ENCODE measurements around the gene MPPED2. TPM values are rescaled to one million over a fixed set of nuclear protein-coding genes. Genes with fewer than 3 reads are reported as not detected.

MPPED2 gene
- polyA plus RNA-seq, 1 donor from 2014 or later, result 0.65 TPM

- Mint-ChIP-seq H3K27me3 (peaks cover 4% of the 10 kb centered on the region), H3K9me3 (peaks cover 0 to 3% (median 0%) of the 10 kb centered on the region in 3 donors), H3K27ac (no peak overlapping the region), H3K4me1 (no peaks in the 10 kb centered on the region), H3K36me3 (no peaks in the 10 kb centered on the region), H3K4me3 (no peak overlapping the region)
These were observed 134.5 kb downstream of the MPPED2 start for GRCh38 chr11:30451626-30452025.

GRCh38 chr11:30451167-30451566 lies 135.0 kb downstream of the MPPED2 start:
- H3K27me3 Mint-ChIP-seq, result peaks cover 4% of the 10 kb centered on the region
- no peaks in the 10 kb centered on the region for H3K4me1 Mint-ChIP-seq
- no peak overlapping the region for H3K27ac Mint-ChIP-seq
- no peaks in the 10 kb centered on the region for H3K36me3 Mint-ChIP-seq
- H3K9me3 Mint-ChIP-seq, result peaks cover 0 to 3% (median 0%) of the 10 kb centered on the region in 3 donors
- no peak overlapping the region for H3K4me3 Mint-ChIP-seq

- H3K27me3 Mint-ChIP-seq, result peaks cover under 1% of the 10 kb centered on the region
- H3K9me3 Mint-ChIP-seq, result peaks cover 0 to 3% (median 0%) of the 10 kb centered on the region in 3 donors
- peaks cover 2% of the 10 kb centered on the region for H3K36me3 Mint-ChIP-seq
- H3K4me1 Mint-ChIP-seq, result no peaks in the 10 kb centered on the region
- H3K27ac Mint-ChIP-seq, result peak overlapping the region in 2 of 3 donors; percentile 7 to 74
- H3K4me3 Mint-ChIP-seq, result no peak overlapping the region
These were observed 139.0 kb downstream of the MPPED2 start for GRCh38 chr11:30447058-30447640.

- Mint-ChIP-seq H3K4me3 (no peak overlapping the region), H3K9me3 (peaks cover 0 to 3% (median 0%) of the 10 kb centered on the region in 3 donors), H3K36me3 (peaks cover 2% of the 10 kb centered on the region), H3K4me1 (no peaks in the 10 kb centered on the region), H3K27me3 (no peaks in the 10 kb centered on the region), H3K27ac (no peak overlapping the region)
These were observed 139.6 kb downstream of the MPPED2 start for GRCh38 chr11:30446520-30446919.

- Mint-ChIP-seq H3K27ac (no peak overlapping the region), H3K4me1 (no peaks in the 10 kb centered on the region)
These were observed 141.1 kb downstream of the MPPED2 start for GRCh38 chr11:30445056-30445455.

GRCh38 chr11:30440510-30440909 lies 145.6 kb downstream of the MPPED2 start:
- Mint-ChIP-seq H3K4me1 (no peaks in the 10 kb centered on the region), H3K4me3 (no peak overlapping the region), H3K9me3 (no peaks in the 10 kb centered on the region), H3K36me3 (peaks cover 1% of the 10 kb centered on the region), H3K27ac (no peak overlapping the region), H3K27me3 (peaks cover 2% of the 10 kb centered on the region)

More at GRCh38 chr11:30445056-30445455, 141.1 kb downstream of the MPPED2 start:
- no peak overlapping the region for H3K4me3 Mint-ChIP-seq
- H3K9me3 Mint-ChIP-seq, result no peaks in the 10 kb centered on the region
- H3K27me3 Mint-ChIP-seq, result peaks cover 2% of the 10 kb centered on the region
- H3K36me3 Mint-ChIP-seq, result peaks cover 2% of the 10 kb centered on the region

GRCh38 chr11:30436801-30437200 lies 149.4 kb downstream of the MPPED2 start:
- Mint-ChIP-seq H3K27ac (no peak overlapping the region), H3K4me1 (peaks cover 0 to 2% (median 0%) of the 10 kb centered on the region in 3 donors), H3K9me3 (no peaks in the 10 kb centered on the region), H3K4me3 (no peak overlapping the region), H3K36me3 (no peaks in the 10 kb centered on the region), H3K27me3 (peaks cover 5% of the 10 kb centered on the region)

- Mint-ChIP-seq H3K36me3 (no peaks in the 10 kb centered on the region), H3K9me3 (no peaks in the 10 kb centered on the region), H3K4me3 (no peak overlapping the region), H3K4me1 (peaks cover 0 to 2% (median 0%) of the 10 kb centered on the region in 3 donors), H3K27me3 (peaks cover 6% of the 10 kb centered on the region), H3K27ac (peak overlapping the region in 1 of 3 donors; percentile 28)
These were observed 150.7 kb downstream of the MPPED2 start for GRCh38 chr11:30435488-30435887.

GRCh38 chr11:30434901-30435300 lies 151.3 kb downstream of the MPPED2 start:
- Mint-ChIP-seq H3K9me3 (no peaks in the 10 kb centered on the region), H3K4me3 (no peak overlapping the region), H3K36me3 (no peaks in the 10 kb centered on the region), H3K27ac (no peak overlapping the region), H3K27me3 (peaks cover 6% of the 10 kb centered on the region), H3K4me1 (peaks cover 0 to 2% (median 0%) of the 10 kb centered on the region in 3 donors)

GRCh38 chr11:30433831-30434230 lies 152.3 kb downstream of the MPPED2 start:
- Mint-ChIP-seq H3K36me3 (no peaks in the 10 kb centered on the region), H3K9me3 (no peaks in the 10 kb centered on the region)

GRCh38 chr11:30432716-30433115 lies 153.4 kb downstream of the MPPED2 start:
- Mint-ChIP-seq H3K4me3 (no peak overlapping the region), H3K9me3 (no peaks in the 10 kb centered on the region), H3K4me1 (peaks cover 0 to 2% (median 0%) of the 10 kb centered on the region in 3 donors), H3K27me3 (peaks cover 6% of the 10 kb centered on the region), H3K27ac (no peak overlapping the region), H3K36me3 (no peaks in the 10 kb centered on the region)

More at GRCh38 chr11:30433831-30434230, 152.3 kb downstream of the MPPED2 start:
- Mint-ChIP-seq H3K4me3 (no peak overlapping the region), H3K4me1 (peaks cover 0 to 2% (median 0%) of the 10 kb centered on the region in 3 donors), H3K27me3 (peaks cover 6% of the 10 kb centered on the region), H3K27ac (peak overlapping the region in 1 of 3 donors; percentile 32)

- Mint-ChIP-seq H3K4me1 (peaks cover 0 to 2% (median 0%) of the 10 kb centered on the region in 3 donors), H3K36me3 (no peaks in the 10 kb centered on the region), H3K27ac (no peak overlapping the region), H3K27me3 (peaks cover 6% of the 10 kb centered on the region), H3K4me3 (no peak overlapping the region), H3K9me3 (no peaks in the 10 kb centered on the region)
These were observed 154.0 kb downstream of the MPPED2 start for GRCh38 chr11:30432178-30432577.

- H3K36me3 Mint-ChIP-seq, result no peaks in the 10 kb centered on the region
- H3K4me3 Mint-ChIP-seq, result no peak overlapping the region
- peaks cover 6% of the 10 kb centered on the region for H3K27me3 Mint-ChIP-seq
- no peak overlapping the region for H3K27ac Mint-ChIP-seq
- H3K4me1 Mint-ChIP-seq, result peaks cover 0 to 2% (median 0%) of the 10 kb centered on the region in 3 donors
- no peaks in the 10 kb centered on the region for H3K9me3 Mint-ChIP-seq
These were observed 154.9 kb downstream of the MPPED2 start for GRCh38 chr11:30431127-30431814.

- Mint-ChIP-seq H3K4me1 (peaks cover 0 to 2% (median 0%) of the 10 kb centered on the region in 3 donors), H3K27me3 (peaks cover 6% of the 10 kb centered on the region), H3K4me3 (no peak overlapping the region), H3K36me3 (no peaks in the 10 kb centered on the region), H3K9me3 (no peaks in the 10 kb centered on the region), H3K27ac (no peak overlapping the region)
These were observed 156.6 kb downstream of the MPPED2 start for GRCh38 chr11:30429550-30429949.

- Mint-ChIP-seq H3K36me3 (no peaks in the 10 kb centered on the region), H3K9me3 (no peaks in the 10 kb centered on the region), H3K27me3 (peaks cover 6% of the 10 kb centered on the region), H3K27ac (no peak overlapping the region), H3K4me1 (no peaks in the 10 kb centered on the region), H3K4me3 (no peak overlapping the region)
These were observed 159.4 kb downstream of the MPPED2 start for GRCh38 chr11:30426781-30427180.

GRCh38 chr11:30424844-30425243 lies 161.3 kb downstream of the MPPED2 start:
- Mint-ChIP-seq H3K27ac (peak overlapping the region in 1 of 3 donors; percentile 44), H3K36me3 (no peaks in the 10 kb centered on the region), H3K4me3 (no peak overlapping the region), H3K4me1 (no peaks in the 10 kb centered on the region), H3K9me3 (no peaks in the 10 kb centered on the region), H3K27me3 (peaks cover 6% of the 10 kb centered on the region)

Data from IgD-negative memory B cell (primary cell).